Urinary bladder (tissue), 4 donors: ENCODE results near the gene FLOT2. TPM values are rescaled to one million over a fixed set of nuclear protein-coding genes. Genes with fewer than 3 reads are reported as not detected.
"Not testable (repeated sequence)": the region's sequence is repeated elsewhere in the genome, so short reads cannot be mapped to it uniquely, and the experiment has no call there.

ENCODE experiments used
- DNase-seq: peaks from one replicate; pipeline ENCODE4 v3.0.0-alpha.2; 2015; ENCODE audit errors: extremely low spot score
- H3K27ac ChIP-seq: one replicate; pipeline ENCODE4 v1.5.1; 2013; ENCODE audit warnings: low read depth, mild to moderate bottlenecking, moderate library complexity
- H3K36me3 ChIP-seq: one replicate; pipeline ENCODE4 v1.6.1; 2013; ENCODE audit warnings: mild to moderate bottlenecking, moderate library complexity; ENCODE audit not compliant: insufficient read depth
- H3K4me1 ChIP-seq: one replicate; pipeline ENCODE4 v1.6.1; 2013; ENCODE audit warnings: mild to moderate bottlenecking, moderate library complexity; ENCODE audit not compliant: insufficient read depth
- H3K4me3 ChIP-seq: one replicate; pipeline ENCODE4 v1.5.1; 2013; ENCODE audit warnings: low read depth, low read length
- WGBS: extraction: QIAGEN DNeasy Blood & Tissue Kit; methylation state at CpG from one replicate; pipeline ENCODE4 v1.1.7; 2013; 5-methylcytosine and 5-hydroxymethylcytosine counted together
- polyA plus RNA-seq: library from polyadenylated mRNA; stranded (reverse); fragments of 200-250 nt; gene quantifications from one replicate; pipeline ENCODE4 v1.2.3, GENCODE V29; 2013
- small RNA-seq: library from RNA; depleted of rRNA; stranded (forward); fragments of <200 nt; gene quantifications from one replicate; pipeline ENCODE3, GENCODE V24; 2014
- total RNA-seq: library from RNA; depleted of rRNA; stranded (reverse); fragments of >200 nt; gene quantifications from one replicate; pipeline ENCODE4 v1.2.3, GENCODE V29; 2014
- donor health status: healthy with polysubstance abuse.
- donor health status: healthy.

The FLOT2 gene
- total and polyA plus RNA-seq, 2 donors = 25.1 to 120 TPM

GRCh38 chr17:28846231-28846630 lies 51.3 kb downstream of the FLOT2 start:
- 95% methylated on average over 10 of the region's 10 CpGs for WGBS
- Histone ChIP-seq H3K27ac (no peak overlapping the region), H3K4me3 (no peak overlapping the region), H3K36me3 (no peaks in the 10 kb centered on the region), H3K4me1 (no peaks in the 10 kb centered on the region)
- DNase-seq = no peak

GRCh38 chr17:28843816-28844148 lies 53.8 kb downstream of the FLOT2 start:
- no peak overlapping the region for H3K27ac ChIP-seq
- WGBS = 90% methylated on average over 6 of the region's 6 CpGs
- DNase-seq = no peak

GRCh38 chr17:28842282-28843012 lies 55.1 kb downstream of the FLOT2 start, which contains the start of gene FAM222B:
TSS of gene FAM222B (minus strand) at chr17:28842790. CDS start at chr17:28766667, 76,123 bp downstream.
- peak within 1 kb of the TSS; percentile 78 for H3K27ac ChIP-seq
- H3K4me1 ChIP-seq = no peaks in the 10 kb centered on the region
- no peaks in the 10 kb centered on the region for H3K36me3 ChIP-seq
- under 1% methylated on average over 44 of the region's 44 CpGs for WGBS
- DNase-seq = peak; percentile 37
- H3K4me3 ChIP-seq = peak within 1 kb of the TSS; percentile 68

More at GRCh38 chr17:28843816-28844148, 53.8 kb downstream of the FLOT2 start:
- Histone ChIP-seq H3K4me1 (no peaks in the 10 kb centered on the region), H3K36me3 (no peaks in the 10 kb centered on the region), H3K4me3 (no peak overlapping the region)

- Histone ChIP-seq H3K4me1 (no peaks in the 10 kb centered on the region), H3K27ac (peak overlapping the region; percentile 67), H3K4me3 (peak overlapping the region; percentile 68), H3K36me3 (peaks cover under 1% of the 10 kb centered on the region)
- 1% methylated on average over 6 of the region's 6 CpGs for WGBS
- no peak for DNase-seq
These were observed 55.6 kb downstream of the FLOT2 start for GRCh38 chr17:28841901-28842281.

- Histone ChIP-seq H3K4me1 (no peaks in the 10 kb centered on the region), H3K27ac (no peak overlapping the region), H3K4me3 (no peak overlapping the region), H3K36me3 (peaks cover 1% of the 10 kb centered on the region)
- no peak for DNase-seq
- whole genome bisulfite sequencing = 86% methylated on average over 2 of the region's 2 CpGs
These were observed 58.3 kb downstream of the FLOT2 start for GRCh38 chr17:28839221-28839620.

- DNase-seq, H3K36me3 ChIP-seq, H3K4me3 ChIP-seq, H3K4me1 ChIP-seq, H3K27ac ChIP-seq: not testable (repeated sequence)
- WGBS = 91% methylated on average over 10 of the region's 10 CpGs
These were observed 61.0 kb downstream of the FLOT2 start for GRCh38 chr17:28836541-28836940.

GRCh38 chr17:28834420-28834819 lies 63.1 kb downstream of the FLOT2 start:
- H3K4me1 ChIP-seq = no peaks in the 10 kb centered on the region

More at GRCh38 chr17:28834420-28834819, 63.1 kb downstream of the FLOT2 start:
- H3K4me3 ChIP-seq = no peak overlapping the region
- WGBS = 96% methylated on average over 1 of the region's 1 CpG
- no peak overlapping the region for H3K27ac ChIP-seq
- H3K36me3 ChIP-seq = peaks cover 1% of the 10 kb centered on the region
- no peak for DNase-seq

Small RNA genes lying within 50 kb of the gene (small RNA-seq; reads per million reads assigned to genes)
- gene RF00019 = not detected

Other genes starting within 250 kb of the FLOT2 start
- 35.8 TPM for gene SDF2, start 235.8 kb downstream of the FLOT2 start, total RNA-seq
- gene SDF2, start 235.8 kb downstream of the FLOT2 start, polyA plus RNA-seq = 73.1 TPM
- 47.2 TPM for gene SUPT6H, start 235.5 kb downstream of the FLOT2 start, total RNA-seq
- 42.1 TPM for gene SUPT6H, start 235.5 kb downstream of the FLOT2 start, polyA plus RNA-seq
- gene PROCA1, start 185.8 kb downstream of the FLOT2 start, total RNA-seq = 1.7 TPM
- gene PROCA1, start 185.8 kb downstream of the FLOT2 start, polyA plus RNA-seq = 1.8 TPM
- gene RAB34, start 179.9 kb downstream of the FLOT2 start, total RNA-seq = 63.7 TPM
- 170 TPM for gene RAB34, start 179.9 kb downstream of the FLOT2 start, polyA plus RNA-seq
- gene RPL23A, start 177.7 kb downstream of the FLOT2 start, total RNA-seq = 428 TPM
- 1,648 TPM for gene RPL23A, start 177.7 kb downstream of the FLOT2 start, polyA plus RNA-seq
- 1.7 TPM for gene TLCD1, start 171.5 kb downstream of the FLOT2 start, total RNA-seq
- gene TLCD1, start 171.5 kb downstream of the FLOT2 start, polyA plus RNA-seq = 5.1 TPM
- gene NEK8, start 168.9 kb downstream of the FLOT2 start, total RNA-seq = 3.2 TPM
- 2.1 TPM for gene NEK8, start 168.9 kb downstream of the FLOT2 start, polyA plus RNA-seq
- 14.7 TPM for gene TRAF4, start 153.7 kb downstream of the FLOT2 start, total RNA-seq
- gene TRAF4, start 153.7 kb downstream of the FLOT2 start, polyA plus RNA-seq = 22.8 TPM
- gene FAM222B, start 54.9 kb downstream of the FLOT2 start, total RNA-seq = 6.8 TPM
- gene FAM222B, start 54.9 kb downstream of the FLOT2 start, polyA plus RNA-seq = 15.0 TPM
- gene ERAL1, start 42.7 kb downstream of the FLOT2 start, total RNA-seq = 16.0 TPM
- 35.8 TPM for gene ERAL1, start 42.7 kb downstream of the FLOT2 start, polyA plus RNA-seq
- gene DHRS13, start 5.3 kb upstream of the FLOT2 start, total RNA-seq = 8.5 TPM
- 8.8 TPM for gene DHRS13, start 5.3 kb upstream of the FLOT2 start, polyA plus RNA-seq
- 21.1 TPM for gene PHF12, start 53.8 kb upstream of the FLOT2 start, total RNA-seq
- 30.8 TPM for gene PHF12, start 53.8 kb upstream of the FLOT2 start, polyA plus RNA-seq
- 0.16 TPM for gene SEZ6, start 108.3 kb upstream of the FLOT2 start, total RNA-seq
- 0.04 TPM for gene SEZ6, start 108.3 kb upstream of the FLOT2 start, polyA plus RNA-seq
- 4.0 TPM for gene PIPOX, start 145.4 kb upstream of the FLOT2 start, total RNA-seq
- gene PIPOX, start 145.4 kb upstream of the FLOT2 start, polyA plus RNA-seq = 4.6 TPM